GM21576 (cell line): ENCODE measurements around the gene PXK.
"Not testable (repeated sequence)": the region's sequence is repeated elsewhere in the genome, so short reads cannot be mapped to it uniquely, and the experiment has no call there.

Experiments
- ATAC-seq: cut with Tn5 transposase; IDR thresholded peaks from one replicate; pipeline ENCODE4 v1.9.1; 2021; ENCODE audit warnings: mild to moderate bottlenecking, moderate library complexity; ENCODE audit not compliant: unreplicated experiment

The PXK gene

GRCh38 chr3:58332575-58333188 is at the start of gene PXK:
PXK (plus strand) TSS chr3:58332892; CDS start chr3:58332989, 97 bp downstream.
- ATAC-seq, result peak; percentile 85

GRCh38 chr3:58285334-58285733 is 47.4 kb upstream of the PXK start:
- no peak for ATAC-seq

GRCh38 chr3:58287354-58287753 is 45.3 kb upstream of the PXK start:
- ATAC-seq, result no peak

GRCh38 chr3:58288011-58288728 is 44.5 kb upstream of the PXK start:
- ATAC-seq, result no peak

GRCh38 chr3:58288964-58289613 is 43.6 kb upstream of the PXK start:
- not testable (repeated sequence) for ATAC-seq

GRCh38 chr3:58290446-58290845 is 42.2 kb upstream of the PXK start:
- ATAC-seq, result not testable (repeated sequence)

GRCh38 chr3:58291671-58292338 is 40.9 kb upstream of the PXK start:
- no peak for ATAC-seq

- no peak for ATAC-seq
Observed at GRCh38 chr3:58292866-58293265, 39.8 kb upstream of the PXK start.

GRCh38 chr3:58293516-58293915 is 39.2 kb upstream of the PXK start:
- no peak for ATAC-seq

- no peak for ATAC-seq
Observed at GRCh38 chr3:58296269-58296668, 36.4 kb upstream of the PXK start.

- no peak for ATAC-seq
Observed at GRCh38 chr3:58296843-58297242, 35.8 kb upstream of the PXK start.

- ATAC-seq, result no peak
Observed at GRCh38 chr3:58298190-58298589, 34.5 kb upstream of the PXK start.

- no peak for ATAC-seq
Observed at GRCh38 chr3:58299075-58299474, 33.6 kb upstream of the PXK start.

- ATAC-seq, result no peak
Observed at GRCh38 chr3:58299839-58300516, 32.7 kb upstream of the PXK start.

GRCh38 chr3:58305882-58306711 is 26.6 kb upstream of the PXK start, which contains the start of the genes HTD2 and RPP14:
HTD2 (plus strand) TSS chr3:58306520; CDS start chr3:58317614, 11,094 bp downstream.
RPP14 (plus strand) TSS chr3:58306245; CDS start chr3:58310330, 4,085 bp downstream.
- ATAC-seq, result peak; percentile 86

GRCh38 chr3:58307639-58308215 is 25.0 kb upstream of the PXK start:
- no peak for ATAC-seq

- ATAC-seq, result no peak
Observed at GRCh38 chr3:58308728-58309127, 24.0 kb upstream of the PXK start.

GRCh38 chr3:58317811-58318210 is 14.9 kb upstream of the PXK start:
- no peak for ATAC-seq

GRCh38 chr3:58321791-58322190 is 10.9 kb upstream of the PXK start:
- no peak for ATAC-seq

- no peak for ATAC-seq
Observed at GRCh38 chr3:58322793-58323192, 9.9 kb upstream of the PXK start.
